ENCODE results near the gene LBHD2.

The LBHD2 gene

GRCh38 chr14:103061482-103061976 lies 22.5 kb upstream of the LBHD2 start:
- no peak overlapping the region for H3K4me3 ChIP-seq (ENCODE audit: low read length)
- DNase-seq (ENCODE audit: low read depth) = no peak
- no peak for TF ChIP-seq CTCF (IDR thresholded peaks at IDR 0.05; ENCODE audit: insufficient read depth, low read depth, low read length, missing control alignments)

- H3K4me3 ChIP-seq (ENCODE audit: low read length) = no peak overlapping the region
- DNase-seq (ENCODE audit: low read depth) = no peak
- no peak for TF ChIP-seq CTCF (IDR thresholded peaks at IDR 0.05; ENCODE audit: insufficient read depth, low read depth, low read length, missing control alignments)
These were observed 19.6 kb upstream of the LBHD2 start for GRCh38 chr14:103064436-103064835.

- DNase-seq (ENCODE audit: low read depth) = peak; percentile 21
- no peak for TF ChIP-seq CTCF (IDR thresholded peaks at IDR 0.05; ENCODE audit: insufficient read depth, low read depth, low read length, missing control alignments)
- no peak overlapping the region for H3K4me3 ChIP-seq (ENCODE audit: low read length)
These were observed 19.0 kb upstream of the LBHD2 start for GRCh38 chr14:103064978-103065377.

GRCh38 chr14:103065861-103066260 lies 18.1 kb upstream of the LBHD2 start:
- DNase-seq (ENCODE audit: low read depth) = no peak
- no peak for TF ChIP-seq CTCF (IDR thresholded peaks at IDR 0.05; ENCODE audit: insufficient read depth, low read depth, low read length, missing control alignments)
- no peak overlapping the region for H3K4me3 ChIP-seq (ENCODE audit: low read length)

- no peak overlapping the region for H3K4me3 ChIP-seq (ENCODE audit: low read length)
- DNase-seq (ENCODE audit: low read depth) = no peak
- no peak for TF ChIP-seq CTCF (IDR thresholded peaks at IDR 0.05; ENCODE audit: insufficient read depth, low read depth, low read length, missing control alignments)
These were observed 17.6 kb upstream of the LBHD2 start for GRCh38 chr14:103066399-103066798.

- DNase-seq (ENCODE audit: low read depth) = peak; percentile 95
- no peak for TF ChIP-seq CTCF (IDR thresholded peaks at IDR 0.05; ENCODE audit: insufficient read depth, low read depth, low read length, missing control alignments)
- H3K4me3 ChIP-seq (ENCODE audit: low read length) = no peak overlapping the region
These were observed 16.6 kb upstream of the LBHD2 start for GRCh38 chr14:103067231-103067954.
